Heart left ventricle (tissue), 13 donors: Measurements from ENCODE around the gene DOCK3.

Experiments used
- CTCF ChIP-seq, 12 donors: fragments of 200-600 bp; sonication (generic) in 4 of 12; IDR thresholded peaks; one replicate each; pipeline versions ENCODE4 v1.5.0 to v1.8.0; 2018 to 2022; ENCODE audit warnings: antibody characterized with exemption in 12 of 12, mild to moderate bottlenecking in 5 of 12
- POLR2A ChIP-seq, 2 donors: fragments of 450-650 bp; IDR thresholded peaks; one replicate each; pipeline ENCODE4 v1.6.1; 2017; ENCODE audit warnings: antibody characterized with exemption in 2 of 2, mild to moderate bottlenecking in 2 of 2, moderate library complexity in 2 of 2
- donor health status: ischemic (EF 13 %, LVEDD 7.1; RV severe dilation, severe dysfunction).
- donor health status: DM: no; HTN: yes; CAD: no.
- donor health status: DM: no; HTN: no; CAD: no.
- donor health status: ischemic (EF 25% LVEDD 6.9; RV normal size, moderate dysfunction).
- donor health status: ischemic (EF 25% LVEDD 5.7; RV mildly dilated, moderate dysfunction).
- donor health status: ischemic (EF 35%, LVEDD 5.7; RV mildly dilated, moderate dysfunction).
- donor health status: nonischemic (EF 11% LVEDD 7.7; RV severe dilation, severe dysfunction).
- donor health status: DM: yes; HTN: yes; CAD: no.
- donor health status: PGD.
- donor health status: ischemic (EF 29% LVEDD 5.4; RV normal size, mild dysfunction).
- donor health status: nonischemic (EF 23%, LVEDD 6.1; RV moderate dilation, normal function).

GRCh38 chr3:50737193-50737905 is 62.6 kb downstream of the DOCK3 start:
- no peak for TF ChIP-seq CTCF (IDR thresholded peaks at IDR 0.05)
- no peak for TF ChIP-seq POLR2A (IDR thresholded peaks at IDR 0.05)
